CD8-positive, alpha-beta memory T cell (primary cell): ENCODE results near the gene SERPINI2. TPM values are rescaled to one million over a fixed set of nuclear protein-coding genes. Genes with fewer than 3 reads are reported as not detected.

ENCODE experiments used
- CTCF ChIA-PET: fragments of 350-600 bp; sonication (Branson Sonifier 250); formaldehyde crosslinking; loops from one replicate; lab custom pipeline; 2021; ENCODE audit warnings: antibody characterized with exemption; lab: Charles Lee
- POLR2A ChIA-PET: fragments of 350-600 bp; sonication (Branson Sonifier 250); formaldehyde crosslinking; loops from one replicate; lab custom pipeline; 2021; ENCODE audit warnings: antibody characterized with exemption; lab: Charles Lee
- DNase-seq, 5 donors: peaks; one replicate each; pipeline versions ENCODE4 v3.0.0 to v3.0.0-alpha.2; 2020 to 2022; ENCODE audit warnings: mixed read lengths in 1 of 5
- H3K27ac ChIP-seq: one replicate; pipeline ENCODE4 v1.7.0; 2013; ENCODE audit warnings: low read depth, mild to moderate bottlenecking, low read length, moderate library complexity
- H3K27me3 ChIP-seq: 2 replicates; pipeline ENCODE4 v1.7.0; 2013; ENCODE audit warnings: low read length, mild to moderate bottlenecking; ENCODE audit not compliant: insufficient read depth, poor library complexity, severe bottlenecking
- H3K36me3 ChIP-seq: 2 replicates; pipeline ENCODE4 v1.7.0; 2013; ENCODE audit warnings: mild to moderate bottlenecking, low read length, moderate library complexity; ENCODE audit not compliant: insufficient read depth
- H3K4me1 ChIP-seq: 2 replicates; pipeline ENCODE4 v1.7.0; 2013; ENCODE audit warnings: mild to moderate bottlenecking, low read length, moderate library complexity; ENCODE audit not compliant: insufficient read depth
- H3K4me3 ChIP-seq: 2 replicates; pipeline ENCODE4 v1.7.0; 2013; ENCODE audit warnings: mild to moderate bottlenecking, low read length
- H3K9me3 ChIP-seq: 2 replicates; pipeline ENCODE4 v1.7.0; 2013; ENCODE audit warnings: mild to moderate bottlenecking, low read length
- H3K27ac Mint-ChIP-seq, 8 donors: one replicate each; pipeline ENCODE4 v1.8.0; 2020 to 2021; ENCODE audit warnings: mixed read lengths in 8 of 8, mild to moderate bottlenecking in 6 of 8, inconsistent platforms in 3 of 8, moderate library complexity in 3 of 8
- H3K27me3 Mint-ChIP-seq, 2 donors: one replicate each; pipeline ENCODE4 v1.8.0; 2020 to 2021; ENCODE audit warnings: mixed read lengths in 2 of 2, mild to moderate bottlenecking in 1 of 2, moderate library complexity in 1 of 2
- H3K36me3 Mint-ChIP-seq, 3 donors: one replicate each; pipeline ENCODE4 v1.8.0; 2020 to 2021; ENCODE audit warnings: mixed read lengths in 3 of 3, inconsistent platforms in 1 of 3, mild to moderate bottlenecking in 1 of 3
- H3K4me1 Mint-ChIP-seq, 3 donors: one replicate each; pipeline ENCODE4 v1.8.0; 2020 to 2021; ENCODE audit warnings: mixed read lengths in 3 of 3, inconsistent platforms in 1 of 3, mild to moderate bottlenecking in 1 of 3
- H3K4me3 Mint-ChIP-seq, 7 donors: one replicate each; pipeline ENCODE4 v1.8.0; 2020 to 2021; ENCODE audit warnings: mixed read lengths in 7 of 7, mild to moderate bottlenecking in 6 of 7, moderate library complexity in 4 of 7, inconsistent platforms in 2 of 7
- H3K9me3 Mint-ChIP-seq, 5 donors: one replicate each; pipeline ENCODE4 v1.8.0; 2020 to 2022; ENCODE audit warnings: mixed read lengths in 5 of 5, mild to moderate bottlenecking in 3 of 5, moderate library complexity in 2 of 5, inconsistent platforms in 1 of 5
- polyA plus RNA-seq: library from polyadenylated mRNA; unstranded; fragments of 300-500 nt; fragmentation: Illumina TruSeq; gene quantifications from one replicate; pipeline ENCODE4 v1.2.3, GENCODE V29; 2021
- total RNA-seq, 2 experiments: library from RNA; stranded (reverse); gene quantifications; one replicate each; pipeline ENCODE4 v1.2.3, GENCODE V29; 2021

The SERPINI2 gene, protein sequence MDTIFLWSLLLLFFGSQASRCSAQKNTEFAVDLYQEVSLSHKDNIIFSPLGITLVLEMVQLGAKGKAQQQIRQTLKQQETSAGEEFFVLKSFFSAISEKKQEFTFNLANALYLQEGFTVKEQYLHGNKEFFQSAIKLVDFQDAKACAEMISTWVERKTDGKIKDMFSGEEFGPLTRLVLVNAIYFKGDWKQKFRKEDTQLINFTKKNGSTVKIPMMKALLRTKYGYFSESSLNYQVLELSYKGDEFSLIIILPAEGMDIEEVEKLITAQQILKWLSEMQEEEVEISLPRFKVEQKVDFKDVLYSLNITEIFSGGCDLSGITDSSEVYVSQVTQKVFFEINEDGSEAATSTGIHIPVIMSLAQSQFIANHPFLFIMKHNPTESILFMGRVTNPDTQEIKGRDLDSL
- total RNA-seq (not detected), polyA plus RNA-seq (not detected)

DNA sequence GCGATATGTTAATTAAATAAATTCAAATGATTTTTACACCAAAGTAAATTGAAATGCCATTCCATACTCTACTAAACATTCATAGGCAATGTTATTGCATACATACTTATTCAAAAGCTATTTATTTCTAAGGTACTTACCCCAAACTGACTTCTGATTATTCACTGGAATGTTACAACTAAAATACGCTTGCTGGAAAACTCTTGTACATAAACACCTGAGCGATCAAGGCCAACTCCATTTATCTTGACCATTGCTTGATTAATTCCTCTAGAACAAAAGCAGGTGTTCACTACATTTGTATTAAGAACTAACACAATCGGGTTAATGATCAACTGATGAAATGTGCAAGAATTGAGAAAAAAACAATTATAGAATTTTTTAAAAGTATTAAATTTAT lies at the start of gene SERPINI2:
SERPINI2 (minus strand) TSS at position 180 of the 400 bp plus-strand sequence. CDS start 2,208 bp downstream, outside the sequence.
- ChIA-PET CTCF (no interaction called here), POLR2A (no interaction called here)
- no peak for DNase-seq
- Mint-ChIP-seq H3K4me3 (no peak within 1 kb of the TSS), H3K4me1 (no peaks in the 10 kb centered on the region), H3K9me3 (no peaks in the 10 kb centered on the region), H3K36me3 (no peaks in the 10 kb centered on the region), H3K27me3 (peaks cover 0 to 2% of the 10 kb centered on the region in 2 donors), H3K27ac (peak within 1 kb of the TSS in 1 of 8 donors; percentile 3)
- no peaks in the 10 kb centered on the region for H3K9me3 ChIP-seq
- H3K4me1 ChIP-seq = no peaks in the 10 kb centered on the region
- H3K4me3 ChIP-seq = no peak within 1 kb of the TSS
- H3K36me3 ChIP-seq = no peaks in the 10 kb centered on the region
- no peaks in the 10 kb centered on the region for H3K27me3 ChIP-seq
- no peak within 1 kb of the TSS for H3K27ac ChIP-seq

DNA sequence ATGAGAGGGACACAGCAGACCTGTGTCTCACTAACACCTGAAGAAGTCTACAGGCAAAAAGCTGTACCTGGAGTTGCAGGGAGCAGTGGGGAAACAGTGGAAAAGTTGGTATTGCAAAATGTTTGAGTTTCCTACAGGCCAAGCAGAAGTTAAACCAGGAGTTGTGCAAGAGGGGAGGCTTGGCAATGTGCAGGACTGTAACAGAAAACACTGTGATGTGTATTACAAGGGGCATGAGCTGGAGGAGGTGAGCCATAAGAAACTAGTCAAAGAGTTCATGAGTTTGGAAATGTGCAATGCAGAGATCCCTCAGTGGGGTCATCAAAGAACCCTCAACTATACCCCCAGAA lies 47.1 kb upstream of the SERPINI2 start:
- no peak overlapping the region for H3K4me3 Mint-ChIP-seq
- no peak overlapping the region for H3K27ac Mint-ChIP-seq
- no peaks in the 10 kb centered on the region for H3K4me1 Mint-ChIP-seq
- ChIA-PET POLR2A (no interaction called here), CTCF (no interaction called here)
- no peak for DNase-seq
- H3K4me1 ChIP-seq = no peaks in the 10 kb centered on the region
- no peaks in the 10 kb centered on the region for H3K36me3 Mint-ChIP-seq
- H3K36me3 ChIP-seq = no peaks in the 10 kb centered on the region
- H3K9me3 Mint-ChIP-seq = peaks cover 0 to 6% (median 1%) of the 10 kb centered on the region in 5 donors
- H3K27me3 ChIP-seq = no peaks in the 10 kb centered on the region
- H3K27ac ChIP-seq = no peak overlapping the region
- no peak overlapping the region for H3K4me3 ChIP-seq
- H3K9me3 ChIP-seq = no peaks in the 10 kb centered on the region
- H3K27me3 Mint-ChIP-seq = peaks cover 0 to 1% of the 10 kb centered on the region in 2 donors

DNA sequence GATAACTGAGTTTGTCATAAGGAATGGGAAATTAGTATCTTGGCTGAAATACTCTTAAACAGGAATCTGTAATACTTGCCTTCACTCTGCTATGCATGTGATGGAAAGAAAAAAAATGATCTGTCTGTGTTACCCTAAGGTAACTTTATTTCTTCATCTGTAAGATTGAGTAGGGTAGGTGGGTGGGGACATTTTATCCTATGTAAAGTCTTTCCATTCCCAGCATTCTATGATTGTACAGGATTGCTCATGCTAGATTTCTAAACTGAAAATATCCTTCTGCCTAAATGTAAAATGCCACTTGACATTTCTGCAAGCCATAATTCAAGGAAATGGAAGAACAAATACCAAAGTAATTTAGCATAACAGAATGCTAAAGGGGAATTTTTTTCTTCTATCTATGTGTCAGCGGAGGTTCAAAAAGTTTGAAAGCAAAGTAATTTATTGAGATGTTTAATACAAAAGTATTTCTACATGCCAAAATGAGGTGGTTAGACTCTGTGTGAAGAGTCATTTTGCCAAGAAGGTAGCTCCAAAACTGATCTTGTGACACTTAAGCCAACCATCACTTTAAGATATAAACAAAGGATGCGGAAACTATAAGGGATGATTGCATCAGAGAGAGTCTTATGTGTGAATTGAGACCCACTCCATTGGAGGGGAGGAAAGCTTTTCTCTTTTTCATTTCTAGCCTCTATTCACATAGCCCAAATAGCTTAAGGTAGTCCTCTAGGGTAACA lies 46.6 kb upstream of the SERPINI2 start:
- Histone ChIP-seq H3K4me1 (no peaks in the 10 kb centered on the region), H3K27ac (no peak overlapping the region), H3K27me3 (no peaks in the 10 kb centered on the region), H3K36me3 (no peaks in the 10 kb centered on the region), H3K4me3 (no peak overlapping the region), H3K9me3 (no peaks in the 10 kb centered on the region)
- Mint-ChIP-seq H3K9me3 (peaks cover 0 to 6% (median 2%) of the 10 kb centered on the region in 5 donors), H3K4me3 (no peak overlapping the region), H3K36me3 (no peaks in the 10 kb centered on the region), H3K4me1 (no peaks in the 10 kb centered on the region), H3K27me3 (peaks cover 0 to 1% of the 10 kb centered on the region in 2 donors), H3K27ac (no peak overlapping the region)
- POLR2A ChIA-PET = no interaction called here
- DNase-seq = no peak
- CTCF ChIA-PET = no interaction called here

DNA sequence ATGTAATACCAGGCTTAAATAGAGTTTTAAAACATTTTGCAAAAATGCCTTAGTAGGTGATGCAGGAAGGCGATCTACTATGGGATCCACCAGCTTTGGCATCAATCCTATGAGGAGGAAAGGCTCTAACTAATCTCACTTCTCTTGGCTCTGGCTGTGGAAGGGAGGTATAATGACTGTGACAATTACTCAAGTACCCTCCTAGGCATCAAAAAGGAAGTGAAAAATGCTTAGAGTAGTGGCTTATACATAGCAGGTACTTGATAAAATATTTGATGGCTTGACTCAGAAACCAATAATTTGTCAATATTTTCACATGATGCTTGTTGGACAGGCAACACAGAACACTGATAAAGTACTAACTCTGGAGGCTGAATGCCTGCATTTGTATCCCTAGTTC lies 34.1 kb upstream of the SERPINI2 start:
- CTCF ChIA-PET = no interaction called here
- no peaks in the 10 kb centered on the region for H3K9me3 ChIP-seq
- H3K27me3 Mint-ChIP-seq = no peaks in the 10 kb centered on the region
- H3K27ac Mint-ChIP-seq = no peak overlapping the region
- no peaks in the 10 kb centered on the region for H3K36me3 ChIP-seq
- H3K9me3 Mint-ChIP-seq = no peaks in the 10 kb centered on the region
- no peaks in the 10 kb centered on the region for H3K4me1 ChIP-seq
- no peak overlapping the region for H3K27ac ChIP-seq
- H3K4me1 Mint-ChIP-seq = no peaks in the 10 kb centered on the region
- H3K36me3 Mint-ChIP-seq = no peaks in the 10 kb centered on the region
- no peaks in the 10 kb centered on the region for H3K27me3 ChIP-seq
- POLR2A ChIA-PET = no interaction called here
- H3K4me3 ChIP-seq = no peak overlapping the region
- H3K4me3 Mint-ChIP-seq = no peak overlapping the region
- DNase-seq = no peak

DNA sequence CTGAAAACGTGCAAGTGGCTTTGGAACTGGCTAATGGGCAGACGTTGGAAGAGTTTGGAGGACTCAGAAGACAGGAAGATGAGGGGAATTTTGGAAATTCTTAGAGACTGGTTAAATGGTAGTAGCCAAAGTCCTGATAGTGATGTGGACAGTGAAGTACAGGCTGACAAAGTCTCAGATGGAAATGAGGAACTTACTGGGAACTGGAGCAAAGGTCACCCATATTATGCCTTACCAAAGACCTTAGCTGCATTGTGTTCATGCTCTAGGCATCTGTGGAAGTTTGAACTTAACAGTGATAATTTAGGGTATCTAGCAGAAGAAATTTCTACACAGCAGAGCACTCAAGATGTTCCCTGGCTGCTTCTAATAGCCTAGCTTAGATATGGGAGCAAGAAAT lies 28.6 kb upstream of the SERPINI2 start:
- Histone ChIP-seq H3K4me1 (no peaks in the 10 kb centered on the region), H3K27ac (no peak overlapping the region), H3K9me3 (no peaks in the 10 kb centered on the region), H3K4me3 (no peak overlapping the region), H3K27me3 (no peaks in the 10 kb centered on the region), H3K36me3 (no peaks in the 10 kb centered on the region)
- CTCF ChIA-PET = no interaction called here
- no peaks in the 10 kb centered on the region for H3K4me1 Mint-ChIP-seq
- DNase-seq = no peak
- POLR2A ChIA-PET = no interaction called here
- no peak overlapping the region for H3K27ac Mint-ChIP-seq
- no peaks in the 10 kb centered on the region for H3K27me3 Mint-ChIP-seq
- H3K4me3 Mint-ChIP-seq = no peak overlapping the region
- peaks cover 0 to 2% (median 0%) of the 10 kb centered on the region in 5 donors for H3K9me3 Mint-ChIP-seq
- H3K36me3 Mint-ChIP-seq = no peaks in the 10 kb centered on the region

DNA sequence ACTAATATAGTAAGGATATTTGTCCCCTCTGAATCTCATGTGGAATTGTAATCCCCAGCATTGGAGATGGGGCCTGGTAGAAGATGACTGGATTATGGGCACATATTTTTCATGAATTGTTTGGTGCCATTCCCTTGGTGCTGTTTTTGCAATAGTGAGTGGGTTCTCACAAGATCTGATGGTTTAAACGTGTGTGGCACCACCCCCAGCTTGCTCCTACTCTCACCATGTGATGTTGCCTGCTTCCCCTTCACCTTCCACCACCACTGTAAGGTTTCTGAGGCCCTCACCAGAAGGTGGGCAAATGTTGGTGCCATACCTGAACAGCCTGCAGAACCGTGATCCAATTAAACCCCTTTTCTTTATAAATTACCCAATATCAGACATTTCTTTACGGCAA lies 28.1 kb upstream of the SERPINI2 start:
- H3K4me1 ChIP-seq = no peaks in the 10 kb centered on the region
- no peak overlapping the region for H3K27ac Mint-ChIP-seq
- H3K9me3 ChIP-seq = no peaks in the 10 kb centered on the region
- H3K4me1 Mint-ChIP-seq = no peaks in the 10 kb centered on the region
- no peaks in the 10 kb centered on the region for H3K27me3 ChIP-seq
- DNase-seq = no peak
- no peaks in the 10 kb centered on the region for H3K36me3 ChIP-seq
- no peak overlapping the region for H3K4me3 ChIP-seq
- no peaks in the 10 kb centered on the region for H3K27me3 Mint-ChIP-seq
- H3K36me3 Mint-ChIP-seq = no peaks in the 10 kb centered on the region
- no peak overlapping the region for H3K4me3 Mint-ChIP-seq
- H3K27ac ChIP-seq = no peak overlapping the region
- H3K9me3 Mint-ChIP-seq = peaks cover 0 to 2% (median 0%) of the 10 kb centered on the region in 5 donors
- CTCF ChIA-PET = no interaction called here
- POLR2A ChIA-PET = no interaction called here

DNA sequence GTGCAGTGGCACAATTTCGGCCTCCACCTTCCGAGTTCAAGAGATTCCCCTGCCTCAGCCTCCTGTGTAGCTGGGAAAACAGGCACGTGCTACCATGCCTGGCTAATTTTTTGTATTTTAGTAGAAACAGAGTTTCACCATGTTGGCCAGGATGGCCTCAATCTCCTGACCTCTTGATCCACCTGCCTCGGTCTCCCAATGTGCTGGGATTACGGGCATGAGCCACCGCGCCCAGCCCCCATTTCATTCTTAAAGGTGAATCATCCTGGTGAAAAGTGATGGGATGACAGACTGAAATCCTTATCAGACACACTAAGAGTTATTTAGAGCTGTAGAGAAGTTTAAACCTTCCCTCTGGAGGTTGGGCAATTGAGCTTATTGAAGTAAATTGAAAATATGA lies 24.1 kb upstream of the SERPINI2 start:
- Mint-ChIP-seq H3K4me1 (no peaks in the 10 kb centered on the region), H3K27ac (no peak overlapping the region), H3K36me3 (no peaks in the 10 kb centered on the region), H3K9me3 (peaks cover 0 to 2% (median 2%) of the 10 kb centered on the region in 5 donors), H3K4me3 (no peak overlapping the region), H3K27me3 (no peaks in the 10 kb centered on the region)
- DNase-seq = no peak
- Histone ChIP-seq H3K9me3 (no peaks in the 10 kb centered on the region), H3K36me3 (no peaks in the 10 kb centered on the region), H3K27me3 (no peaks in the 10 kb centered on the region), H3K4me1 (no peaks in the 10 kb centered on the region), H3K27ac (no peak overlapping the region), H3K4me3 (no peak overlapping the region)
- CTCF ChIA-PET = no interaction called here
- POLR2A ChIA-PET = no interaction called here

DNA sequence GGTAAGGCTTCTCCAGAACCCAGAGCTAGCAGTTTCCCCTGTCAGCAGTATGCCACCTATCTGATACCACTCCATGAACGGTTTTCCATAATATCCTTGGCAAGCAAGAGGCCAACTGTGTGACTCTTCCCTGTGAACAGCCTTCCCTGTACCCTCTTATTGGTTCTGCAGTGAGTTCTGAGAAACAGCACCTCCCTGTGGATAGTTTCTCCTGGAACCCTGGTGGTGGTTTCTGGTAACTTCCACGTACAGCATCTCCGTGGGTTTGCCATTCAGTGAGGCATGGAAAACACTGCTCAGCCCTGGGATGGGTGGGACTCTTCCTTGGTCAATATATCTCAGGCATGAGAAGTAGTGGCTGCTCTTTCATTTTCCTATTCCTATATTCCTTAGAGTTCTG lies 19.4 kb upstream of the SERPINI2 start:
- no peak overlapping the region for H3K4me3 ChIP-seq
- H3K27me3 ChIP-seq = no peaks in the 10 kb centered on the region
- no peaks in the 10 kb centered on the region for H3K36me3 ChIP-seq
- DNase-seq = no peak
- Mint-ChIP-seq H3K36me3 (no peaks in the 10 kb centered on the region), H3K4me1 (no peaks in the 10 kb centered on the region), H3K9me3 (peaks cover 0 to 4% (median 0%) of the 10 kb centered on the region in 5 donors), H3K27me3 (no peaks in the 10 kb centered on the region), H3K27ac (no peak overlapping the region), H3K4me3 (no peak overlapping the region)
- CTCF ChIA-PET = no interaction called here
- H3K9me3 ChIP-seq = no peaks in the 10 kb centered on the region
- H3K27ac ChIP-seq = no peak overlapping the region
- no peaks in the 10 kb centered on the region for H3K4me1 ChIP-seq
- POLR2A ChIA-PET = no interaction called here
